HepG2 (cell line): ENCODE results near the gene LZTR1. TPM values are rescaled to one million over a fixed set of nuclear protein-coding genes. Genes with fewer than 3 reads are reported as not detected.

Experiments used
- BORCS8-MEF2B ChIP-seq: sonication (generic); formaldehyde crosslinking; IDR thresholded peaks from 2 replicates; pipeline ENCODE4 v1.8.0; 2022; ENCODE audit warnings: mild to moderate bottlenecking, missing genetic modification reagents
- BRD4 ChIP-seq: sonication (generic); formaldehyde crosslinking; IDR thresholded peaks from 2 replicates; pipeline ENCODE4 v1.4.0; 2020; ENCODE audit warnings: missing genetic modification reagents
- CEBPG ChIP-seq: IDR thresholded peaks from 2 replicates; pipeline ENCODE4 v1.6.1; 2016
- EP300 ChIP-seq, 3 experiments: sonication (generic) in 1 of 3; formaldehyde crosslinking in 1 of 3; IDR thresholded peaks; 2 replicates each; pipeline versions ENCODE4 v1.5.1 to v1.6.1; 2011 to 2020; ENCODE audit warnings: low read depth in 2 of 3, low read length in 2 of 3, borderline replicate concordance in 1 of 3, improper control_type of control experiment in 1 of 3, mild to moderate bottlenecking in 1 of 3, missing genetic modification reagents in 1 of 3, moderate library complexity in 1 of 3
- ERF ChIP-seq: IDR thresholded peaks from 2 replicates; pipeline ENCODE4 v1.6.1; 2018; ENCODE audit warnings: missing biosample characterization, missing genetic modification reagents
- HIVEP1 ChIP-seq: sonication (generic); formaldehyde crosslinking; IDR thresholded peaks from 2 replicates; pipeline ENCODE4 v1.4.0; 2020; ENCODE audit warnings: mild to moderate bottlenecking, missing genetic modification reagents
- HNF4A ChIP-seq: sonication (generic); formaldehyde crosslinking; IDR thresholded peaks from 2 replicates; pipeline ENCODE4 v1.4.0; 2020; ENCODE audit warnings: missing genetic modification reagents
- ISL2 ChIP-seq: sonication (generic); formaldehyde crosslinking; IDR thresholded peaks from 2 replicates; pipeline ENCODE4 v1.5.0; 2020; ENCODE audit warnings: missing genetic modification reagents
- KDM3A ChIP-seq: IDR thresholded peaks from 2 replicates; pipeline ENCODE4 v1.6.1; 2018; ENCODE audit warnings: low read depth, missing compliant biosample characterization
- KDM5B ChIP-seq: sonication (generic); formaldehyde crosslinking; IDR thresholded peaks from 2 replicates; pipeline ENCODE4 v1.4.0; 2020; ENCODE audit warnings: missing genetic modification reagents, mild to moderate bottlenecking, borderline replicate concordance
- KLF12 ChIP-seq: sonication (generic); formaldehyde crosslinking; IDR thresholded peaks from 2 replicates; pipeline ENCODE4 v1.4.0; 2020; ENCODE audit warnings: missing genetic modification reagents, borderline replicate concordance
- KLF16 ChIP-seq, 2 experiments: sonication (generic) in 1 of 2; formaldehyde crosslinking in 1 of 2; IDR thresholded peaks; 2 replicates each; pipeline versions ENCODE4 v1.6.1 to v1.8.0; 2016 to 2023; ENCODE audit warnings: missing genetic modification reagents in 2 of 2, missing compliant biosample characterization in 1 of 2
- MED1 ChIP-seq: sonication (generic); formaldehyde crosslinking; IDR thresholded peaks from 2 replicates; pipeline ENCODE4 v1.4.0; 2020; ENCODE audit warnings: missing genetic modification reagents
- MIER2 ChIP-seq: IDR thresholded peaks from 2 replicates; pipeline ENCODE4 v1.6.1; 2016; ENCODE audit warnings: missing biosample characterization, missing genetic modification reagents
- MIER3 ChIP-seq: IDR thresholded peaks from 2 replicates; pipeline ENCODE4 v1.6.1; 2016; ENCODE audit warnings: missing compliant biosample characterization, borderline replicate concordance
- MIXL1 ChIP-seq: IDR thresholded peaks from 2 replicates; pipeline ENCODE4 v1.6.1; 2016
- NONO ChIP-seq, 2 experiments: fragments of 450-650 bp in 1 of 2; sonication (generic) in 1 of 2; formaldehyde crosslinking in 1 of 2; IDR thresholded peaks in 1 of 2; conservative IDR thresholded peaks in 1 of 2; 2 replicates each; pipeline versions ENCODE4 v1.6.1 to v1.8.0; 2017 to 2022; ENCODE audit warnings: mild to moderate bottlenecking in 1 of 2, missing genetic modification reagents in 1 of 2, moderate library complexity in 1 of 2
- PCBP1 ChIP-seq: fragments of 200-400 bp; formaldehyde crosslinking; IDR thresholded peaks from 2 replicates; pipeline ENCODE4 v1.6.1; 2017; ENCODE audit warnings: mild to moderate bottlenecking, low read depth, low read length, borderline replicate concordance
- POLR2G ChIP-seq: fragments of 200-400 bp; formaldehyde crosslinking; IDR thresholded peaks from 2 replicates; pipeline ENCODE4 v1.6.1; 2018; ENCODE audit warnings: mild to moderate bottlenecking, low read depth, low read length, moderate library complexity
- PTBP1 ChIP-seq: fragments of 200-400 bp; formaldehyde crosslinking; IDR thresholded peaks from 2 replicates; pipeline ENCODE4 v1.6.1; 2018; ENCODE audit warnings: low read length, low read depth; ENCODE audit not compliant: poor library complexity, severe bottlenecking
- RBAK ChIP-seq: sonication (generic); formaldehyde crosslinking; IDR thresholded peaks from 2 replicates; pipeline ENCODE4 v1.5.1; 2020; ENCODE audit warnings: mild to moderate bottlenecking, missing genetic modification reagents
- REL ChIP-seq: sonication (generic); formaldehyde crosslinking; conservative IDR thresholded peaks from 2 replicates; pipeline ENCODE4 v1.8.0; 2022; ENCODE audit warnings: mild to moderate bottlenecking, missing genetic modification reagents, moderate library complexity
- RXRA ChIP-seq: sonication (generic); formaldehyde crosslinking; IDR thresholded peaks from 2 replicates; pipeline ENCODE4 v1.5.1; 2020; ENCODE audit warnings: missing genetic modification reagents
- TBL1XR1 ChIP-seq: fragments of 150-350 bp; IDR thresholded peaks from 2 replicates; pipeline ENCODE4 v1.6.1; 2014; ENCODE audit warnings: borderline replicate concordance, low read length; ENCODE audit not compliant: partially characterized antibody
- XRCC5 ChIP-seq: fragments of 200-400 bp; formaldehyde crosslinking; optimal IDR thresholded peaks from 2 replicates; pipeline ENCODE3; 2017; ENCODE audit warnings: mild to moderate bottlenecking, low read length
- ZFP82 ChIP-seq: sonication (generic); formaldehyde crosslinking; IDR thresholded peaks from 2 replicates; pipeline ENCODE4 v1.5.1; 2020; ENCODE audit warnings: mild to moderate bottlenecking, missing genetic modification reagents, borderline replicate concordance
- ZNF136 ChIP-seq: sonication (generic); formaldehyde crosslinking; IDR thresholded peaks from 2 replicates; pipeline ENCODE4 v1.8.1; 2022; ENCODE audit warnings: low read depth, mild to moderate bottlenecking, moderate library complexity, missing genetic modification reagents
- ZNF577 ChIP-seq: sonication (generic); formaldehyde crosslinking; IDR thresholded peaks from 2 replicates; pipeline ENCODE4 v1.4.0; 2020; ENCODE audit warnings: mild to moderate bottlenecking, low read depth, missing genetic modification reagents, borderline replicate concordance
- ZNF644 ChIP-seq: IDR thresholded peaks from 2 replicates; pipeline ENCODE4 v1.6.1; 2016; ENCODE audit warnings: low read depth
- ZSCAN9 ChIP-seq: IDR thresholded peaks from 2 replicates; pipeline ENCODE4 v1.6.1; 2016; ENCODE audit warnings: borderline replicate concordance
- polyA plus RNA-seq, 8 experiments: library from polyadenylated mRNA; depleted of rRNA in 3 of 8; stranded (reverse) in 7 of 8; unstranded in 1 of 8; fragments of >200 nt; fragmentation: Illumina TruSeq in 4 of 8; extraction: Trizol in 4 of 8; gene quantifications; 2 replicates each; pipeline versions ENCODE4 v1.2.1 to v1.2.3, GENCODE V29; 2011 to 2016; ENCODE audit warnings: low read depth in 4 of 8, missing spikeins in 1 of 8, mixed read lengths in 1 of 8; ENCODE audit not compliant: insufficient read depth in 1 of 8
- total RNA-seq, 5 experiments: library from RNA; depleted of rRNA; stranded (reverse); fragments of >200 nt; fragmentation: Illumina TruSeq; extraction: Trizol; gene quantifications; 2 replicates each; pipeline ENCODE4 v1.2.3, GENCODE V29; 2016; ENCODE audit warnings: low read depth in 1 of 5
- TF ChIP-seq, protein P1 (sequence below): sonication (generic); formaldehyde crosslinking; IDR thresholded peaks from 2 replicates; pipeline ENCODE4 v1.5.0; 2020; ENCODE audit warnings: missing genetic modification reagents, mild to moderate bottlenecking, borderline replicate concordance

Gene LZTR1
- total and polyA plus RNA-seq, 2 of the 13 experiments (the other 11 are each of a cell fraction or from before 2014, with no cell fraction given): 21.8 to 22.4 TPM

DNA sequence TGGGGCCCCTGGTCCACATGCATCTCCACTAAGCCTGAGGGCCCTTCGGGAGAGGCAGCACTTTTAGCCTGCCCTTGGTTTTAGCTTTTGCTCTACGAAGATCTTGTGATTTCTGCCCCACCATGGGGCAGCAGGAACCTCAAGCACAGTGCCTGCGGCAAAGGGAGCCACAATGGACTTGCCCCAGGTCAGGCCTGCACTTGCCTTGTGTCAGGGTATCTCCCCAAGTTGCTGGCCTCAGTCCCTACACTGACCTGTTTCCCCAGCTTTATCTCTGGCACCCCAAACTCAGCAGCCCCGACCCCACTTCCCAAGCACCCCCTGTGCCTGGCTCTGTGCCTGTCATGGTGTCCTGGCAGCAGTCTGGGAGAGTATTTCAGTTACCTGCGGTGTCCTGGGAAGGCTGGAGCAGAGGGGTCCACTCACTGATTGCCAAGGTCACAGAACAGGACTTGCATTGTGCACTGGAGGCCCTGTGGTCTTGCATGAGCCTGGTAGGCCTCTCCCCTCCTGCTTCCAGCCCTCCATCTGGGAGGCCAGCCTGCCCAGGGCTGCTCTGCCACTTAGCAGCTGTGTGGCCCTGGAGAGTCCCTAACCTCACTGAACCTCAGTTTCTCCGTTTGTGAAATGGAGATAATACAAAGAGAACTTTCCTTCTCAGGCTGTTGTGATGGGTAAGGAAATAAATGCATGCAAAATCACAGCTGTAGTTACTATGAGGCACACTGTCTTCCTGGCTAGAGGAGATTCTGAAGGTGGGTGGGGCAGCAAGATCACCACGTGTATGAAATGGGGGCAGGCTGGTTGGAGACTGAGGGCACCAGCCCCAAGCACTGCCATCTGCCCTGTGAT lies 18.7 kb upstream of the LZTR1 start (continued):
- TF ChIP-seq KLF16 (CRISPR knock-in tag; IDR thresholded peaks at IDR 0.05) (0 out of 4 replicates have a peak, but pooled peaks of 1 of the 2 experiments have one; percentile 41), ISL2 (CRISPR knock-in tag) (peak; percentile 33; the same call in 1 of the 2 replicates), REL (CRISPR knock-in tag) (peak; percentile 42; the same call in 1 of the 2 replicates), NONO (IDR thresholded peaks at IDR 0.05) (no peak), NONO (CRISPR knock-in tag; conservative IDR thresholded peaks at IDR 0.05) (peak; percentile 24; the same call in 1 of the 2 replicates), ZSCAN9 (CRISPR knock-in tag) (no peak), ZFP82 (CRISPR knock-in tag) (0 out of 2 replicates have a peak, but pooled peaks have one; percentile 11), BORCS8-MEF2B (peak; percentile 75; the same call in 1 of the 2 replicates), KDM3A (CRISPR knock-in tag) (peak; percentile 25; the same call in 1 of the 2 replicates), ZNF136 (0 out of 2 replicates have a peak, but pooled peaks have one; percentile 30), MED1 (CRISPR knock-in tag) (peak; percentile 73), ZNF644 (CRISPR knock-in tag) (peak; percentile 47; the same call in 1 of the 2 replicates), RXRA (CRISPR knock-in tag) (no peak; the same call in 1 of the 2 replicates), KDM5B (CRISPR knock-in tag) (peak; percentile 70; the same call in 1 of the 2 replicates), POLR2G (peak; percentile 72), HNF4A (CRISPR knock-in tag) (peak; percentile 56; the same call in 1 of the 2 replicates), MIER3 (peak; percentile 47; the same call in 1 of the 2 replicates), CEBPG (CRISPR knock-in tag) (peak; percentile 66), PCBP1 (0 out of 2 replicates have a peak, but pooled peaks have one; percentile 44), MIER2 (CRISPR knock-in tag) (0 out of 2 replicates have a peak, but pooled peaks have one; percentile 27), ZNF577 (no peak), RBAK (CRISPR knock-in tag) (0 out of 2 replicates have a peak, but pooled peaks have one; percentile 15), EP300 (IDR thresholded peaks at IDR 0.05; ENCODE audit: low read depth in 2 of 2, low read length in 2 of 2) (peak in 1 of 2 experiments; percentile 57; a peak in 1 of 4 replicates), EP300 (CRISPR knock-in tag; IDR thresholded peaks at IDR 0.05; ENCODE audit: borderline replicate concordance) (no peak; the same call in 1 of the 2 replicates), TBL1XR1 (no peak), KLF12 (CRISPR knock-in tag) (no peak), XRCC5 (peak; percentile 72), MIXL1 (CRISPR knock-in tag) (peak; percentile 65; the same call in 1 of the 2 replicates), HIVEP1 (CRISPR knock-in tag) (peak; percentile 60; the same call in 1 of the 2 replicates), BRD4 (CRISPR knock-in tag) (peak; percentile 48; the same call in 1 of the 2 replicates), ERF (0 out of 2 replicates have a peak, but pooled peaks have one; percentile 80), PTBP1 (peak; percentile 29)
- TF ChIP-seq, protein P1, sequence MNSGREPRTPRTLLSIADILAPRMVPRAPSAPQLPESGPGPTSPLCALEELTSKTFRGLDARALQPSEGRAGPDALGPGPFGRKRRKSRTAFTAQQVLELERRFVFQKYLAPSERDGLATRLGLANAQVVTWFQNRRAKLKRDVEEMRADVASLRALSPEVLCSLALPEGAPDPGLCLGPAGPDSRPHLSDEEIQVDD (CRISPR knock-in tag): no peak
